GM15510 (cell line): Measurements from ENCODE around the gene MEA1.
A peak's percentile ranks its signal among the peaks of the same experiment; 100 is the strongest.

Experiments
- POLR2A ChIP-seq: IDR thresholded peaks from 3 replicates; pipeline ENCODE4 v1.6.1; 2011; ENCODE audit warnings: borderline replicate concordance; ENCODE audit not compliant: insufficient read length; ENCODE audit errors: extremely low read depth

MEA1 gene

DNA sequence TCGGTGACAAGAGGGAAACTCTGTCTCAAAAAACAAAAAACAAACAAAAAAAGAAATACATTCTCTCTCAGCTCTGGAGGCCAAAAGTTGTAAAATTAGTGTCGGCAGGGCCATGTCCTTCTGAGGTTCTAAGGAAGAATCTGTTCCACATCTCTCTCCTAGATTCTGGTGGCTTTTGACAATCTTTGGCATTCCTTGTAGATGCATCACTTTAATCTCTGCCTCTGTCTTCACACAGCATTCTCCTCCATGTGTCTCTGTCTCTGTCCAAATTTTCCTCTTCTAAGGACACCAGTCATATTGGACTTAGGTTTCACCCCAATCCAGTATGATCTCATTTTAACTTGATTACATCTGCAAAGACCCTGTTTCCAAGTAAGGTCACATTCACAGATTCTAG is 20.3 kb downstream of the MEA1 start:
- TF ChIP-seq POLR2A = no peak

GRCh38 chr6:42989923-42990322 is 23.8 kb downstream of the MEA1 start:
- no peak for TF ChIP-seq POLR2A

DNA sequence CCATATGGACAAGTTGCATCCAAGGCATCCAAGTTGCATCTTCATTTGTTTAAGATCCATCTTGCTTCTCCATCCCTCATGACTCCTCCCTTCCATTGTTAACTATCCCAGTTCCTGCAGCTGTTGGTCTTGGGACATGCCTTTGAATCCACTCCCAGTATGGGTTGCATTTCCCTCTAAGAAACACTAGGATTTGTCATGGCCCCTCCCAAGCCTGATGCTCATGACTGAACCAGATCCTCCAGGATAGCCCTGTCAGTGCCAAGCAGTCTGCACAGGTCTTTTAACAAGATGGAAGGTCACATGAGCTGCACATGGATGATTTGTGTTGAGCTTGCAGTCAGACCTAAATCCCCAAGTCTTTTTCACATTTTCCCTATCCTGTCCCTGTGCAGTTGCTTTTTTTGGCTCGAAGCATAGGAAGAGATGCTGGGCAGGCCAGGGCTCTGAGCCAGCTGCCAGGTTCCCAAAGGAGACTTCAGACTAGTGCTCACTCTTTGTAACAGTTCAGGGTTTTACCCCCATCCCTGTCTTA is 25.2 kb downstream of the MEA1 start:
- TF ChIP-seq POLR2A = no peak

DNA sequence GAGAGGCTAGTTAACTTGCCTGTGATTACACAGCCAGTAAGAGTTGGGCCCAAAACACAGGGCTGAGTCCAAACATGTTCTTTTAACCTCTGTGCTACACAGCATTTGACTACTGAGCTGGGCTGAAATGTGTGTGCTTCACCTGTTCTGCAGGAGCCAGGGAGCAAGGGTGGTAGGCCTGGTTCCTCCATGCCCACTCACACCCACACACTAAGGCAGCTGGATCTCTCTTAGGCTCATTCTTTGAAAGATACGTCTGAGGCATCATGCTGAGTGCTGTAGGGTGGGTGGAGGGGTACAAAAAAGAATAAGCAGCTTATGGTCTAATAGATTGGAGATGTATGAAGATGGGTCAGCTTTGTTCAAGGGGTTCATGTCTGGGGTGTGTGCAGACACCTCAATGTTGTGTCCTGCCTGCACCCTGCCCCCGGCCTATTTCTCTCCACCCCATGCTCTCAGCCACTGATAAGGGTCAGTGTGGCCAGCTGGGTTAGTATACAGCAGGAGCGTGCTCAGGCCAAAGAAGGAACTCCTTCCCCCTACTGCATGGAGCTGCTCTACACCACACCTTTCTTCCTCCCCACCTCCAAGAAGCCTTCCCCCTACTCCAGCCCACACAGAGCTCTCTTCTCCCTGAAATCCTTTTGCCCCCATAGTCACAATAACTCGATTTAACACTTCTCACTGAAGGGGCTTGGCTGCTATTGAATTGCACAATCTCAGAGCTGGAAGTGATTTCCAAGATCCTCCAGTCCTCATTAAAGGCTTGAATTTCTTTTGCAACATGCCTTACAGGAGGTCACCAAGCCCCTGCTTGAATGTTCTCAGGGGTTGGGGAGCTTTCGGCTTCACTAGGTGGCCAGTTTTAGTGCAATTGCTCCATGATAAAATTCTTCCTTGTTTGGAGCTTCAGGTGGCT is 26.0 kb downstream of the MEA1 start:
- TF ChIP-seq POLR2A = no peak

- no peak for TF ChIP-seq POLR2A
Observed at GRCh38 chr6:42984924-42985475, 28.7 kb downstream of the MEA1 start.

DNA sequence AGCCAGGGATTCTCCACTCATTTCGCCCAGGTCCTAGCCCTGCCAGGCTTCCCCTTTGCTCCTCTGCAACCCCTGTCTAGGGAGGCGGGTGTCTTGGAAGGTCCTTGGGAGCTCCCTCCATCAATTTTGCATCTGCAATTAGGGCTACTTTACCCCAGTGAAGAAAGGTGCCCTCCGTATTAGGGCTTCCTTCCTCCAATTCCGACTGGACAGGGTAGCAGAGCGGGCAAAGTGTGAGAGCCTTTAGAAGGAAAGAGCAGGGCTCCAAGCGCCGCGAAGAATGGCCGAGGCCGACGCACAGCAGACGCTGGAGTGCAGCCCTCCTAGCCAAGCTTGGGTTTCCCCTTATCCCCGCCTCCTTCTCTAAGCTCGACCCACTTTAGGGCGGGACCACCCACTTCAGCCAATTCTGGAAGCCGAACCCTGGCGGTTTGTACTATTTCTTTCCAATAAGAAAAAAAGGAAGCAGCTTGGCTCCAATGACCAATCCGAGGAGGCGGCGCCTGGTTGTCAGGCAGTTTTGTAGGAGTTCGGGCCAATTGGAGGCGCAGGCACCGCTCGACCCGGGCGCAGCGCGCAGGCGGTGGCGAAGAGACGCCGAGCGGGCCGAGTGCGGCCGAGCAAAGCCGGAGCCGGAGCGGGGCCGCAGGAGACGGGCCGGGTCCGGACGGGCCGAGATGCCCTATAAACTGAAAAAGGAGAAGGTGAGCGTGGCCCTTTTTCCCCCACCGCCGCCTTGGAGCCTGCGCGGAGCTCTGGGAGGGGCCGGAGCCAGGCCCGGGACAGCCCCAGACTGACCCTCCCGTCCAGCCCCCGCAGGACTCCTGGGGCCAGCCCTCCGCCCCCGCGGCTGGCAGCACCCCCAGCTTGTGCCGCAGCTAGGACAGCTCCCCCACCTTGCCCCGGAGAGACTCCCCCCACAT is 29.5 kb downstream of the MEA1 start, which contains the start of gene PPP2R5D:
TSS of gene PPP2R5D (plus strand) at position 570 of the 923 bp plus-strand sequence. CDS start at position 678, 108 bp downstream.
- peak; percentile 92 for TF ChIP-seq POLR2A

GRCh38 chr6:42981836-42982235 is 31.9 kb downstream of the MEA1 start:
- no peak for TF ChIP-seq POLR2A

- TF ChIP-seq POLR2A = no peak
Observed at GRCh38 chr6:42979523-42980177, 34.1 kb downstream of the MEA1 start.

GRCh38 chr6:42978839-42979522 is 34.8 kb downstream of the MEA1 start, which contains the start of gene PEX6:
PEX6 (minus strand) TSS chr6:42979181; CDS start chr6:42979150, 31 bp downstream.
- TF ChIP-seq POLR2A = peak; percentile 93

GRCh38 chr6:42978487-42978838 is 35.3 kb downstream of the MEA1 start:
- TF ChIP-seq POLR2A = no peak

- no peak for TF ChIP-seq POLR2A
Observed at GRCh38 chr6:42974919-42975505, 38.7 kb downstream of the MEA1 start.

DNA sequence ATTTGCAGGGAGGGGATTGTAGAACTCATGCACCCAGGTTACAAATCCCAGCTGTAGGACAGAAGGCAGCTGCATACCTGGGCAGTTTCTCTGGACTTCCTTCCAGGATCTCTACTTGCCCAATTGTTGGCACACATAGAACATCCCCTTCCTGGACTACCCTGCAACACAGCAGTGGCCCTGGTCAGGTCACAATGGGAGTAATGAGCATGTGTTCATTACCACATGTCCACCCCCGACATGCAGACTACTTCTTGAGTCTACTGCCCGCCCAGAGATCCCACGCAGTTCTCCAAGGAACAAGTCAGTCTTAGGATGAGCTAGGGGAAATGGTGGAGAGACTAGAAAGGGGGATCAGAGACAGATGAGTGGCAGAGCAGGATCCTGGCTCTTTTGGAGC is 39.8 kb downstream of the MEA1 start:
- TF ChIP-seq POLR2A = no peak

DNA sequence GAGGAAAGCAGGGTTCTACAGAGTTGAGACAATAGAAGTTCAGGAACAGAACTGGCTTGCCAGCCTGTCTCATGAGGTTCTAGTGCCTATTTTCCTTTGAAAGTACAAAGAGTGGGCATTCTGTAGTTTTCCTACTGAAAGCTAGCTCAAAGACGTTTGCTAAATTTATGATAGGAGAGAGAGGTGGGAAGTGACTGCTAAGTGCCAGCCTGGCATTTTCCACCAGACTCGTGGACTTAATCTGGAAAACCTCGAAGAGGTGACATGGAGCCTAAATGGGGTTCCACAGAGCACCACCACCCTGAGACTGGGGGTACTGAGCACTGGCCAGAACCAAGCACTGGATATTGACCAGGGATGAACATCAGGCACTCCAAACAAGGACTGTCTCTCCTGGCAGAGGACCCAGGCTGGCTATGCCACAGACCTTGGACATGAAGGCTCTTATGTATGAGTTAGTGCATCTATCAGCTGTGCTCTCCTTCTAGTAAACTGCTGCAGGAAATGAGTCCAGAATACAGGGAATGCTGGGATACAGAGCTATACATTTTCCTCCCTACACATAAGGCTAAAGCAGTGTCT is 41.9 kb downstream of the MEA1 start:
- no peak for TF ChIP-seq POLR2A

GRCh38 chr6:42970871-42971612 is 42.7 kb downstream of the MEA1 start:
- TF ChIP-seq POLR2A = no peak
